ENCODE data around the gene ELP4.

The ELP4 gene

DNA sequence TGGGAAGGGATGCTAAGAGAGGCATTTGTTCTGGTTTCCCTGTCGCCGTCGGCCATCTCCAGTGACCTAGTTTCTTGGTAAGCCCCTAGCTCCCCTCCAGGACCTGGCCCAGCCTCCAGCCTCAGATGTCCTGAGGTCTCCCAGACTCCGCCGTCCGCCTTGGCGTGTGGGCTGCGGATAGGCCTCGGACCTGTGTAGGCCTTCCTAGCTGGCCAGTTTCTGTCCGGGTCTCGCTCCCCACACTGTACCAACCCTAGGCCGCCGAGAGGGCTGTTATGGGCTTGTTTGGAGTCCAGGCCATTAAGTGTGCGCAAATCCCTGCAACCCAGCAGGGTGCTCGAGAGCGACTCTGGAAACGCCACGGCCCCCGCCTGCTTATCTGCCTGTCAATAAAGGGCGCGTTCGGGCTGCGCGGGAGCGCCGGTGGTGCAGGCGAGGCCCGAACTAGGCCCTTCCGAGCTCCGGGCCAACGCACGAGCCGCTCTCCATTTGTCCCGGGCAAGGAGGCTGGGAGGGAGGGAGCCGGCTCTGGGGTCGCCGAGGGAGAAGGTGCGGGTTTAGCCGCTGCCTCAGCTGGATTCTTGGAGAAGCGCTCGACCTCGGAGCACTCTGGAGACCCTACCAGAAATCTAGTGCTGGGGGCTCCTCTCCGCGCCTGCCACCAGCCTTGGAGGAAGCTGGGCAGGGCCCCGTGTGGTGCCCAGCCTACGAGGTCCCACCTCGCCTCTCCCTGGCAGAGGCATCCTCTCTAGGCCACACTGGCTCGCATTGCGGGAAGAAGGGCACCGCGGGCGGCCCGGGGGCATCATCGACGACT is 310.3 kb downstream of the ELP4 start:
- in situ Hi-C loops (cut with MboI; ENCODE audit: low sequenced_read_pairs): no loop called here

- in situ Hi-C loops (cut with MboI; ENCODE audit: low sequenced_read_pairs): no loop called here
Observed at GRCh38 chr11:31820438-31820818, 310.9 kb downstream of the ELP4 start.

- in situ Hi-C loops (cut with MboI; ENCODE audit: low sequenced_read_pairs): no loop called here
Observed at GRCh38 chr11:31821235-31821764, 311.7 kb downstream of the ELP4 start.

GRCh38 chr11:31821766-31822165 is 312.2 kb downstream of the ELP4 start:
- in situ Hi-C loops (cut with MboI; ENCODE audit: low sequenced_read_pairs): no loop called here

DNA sequence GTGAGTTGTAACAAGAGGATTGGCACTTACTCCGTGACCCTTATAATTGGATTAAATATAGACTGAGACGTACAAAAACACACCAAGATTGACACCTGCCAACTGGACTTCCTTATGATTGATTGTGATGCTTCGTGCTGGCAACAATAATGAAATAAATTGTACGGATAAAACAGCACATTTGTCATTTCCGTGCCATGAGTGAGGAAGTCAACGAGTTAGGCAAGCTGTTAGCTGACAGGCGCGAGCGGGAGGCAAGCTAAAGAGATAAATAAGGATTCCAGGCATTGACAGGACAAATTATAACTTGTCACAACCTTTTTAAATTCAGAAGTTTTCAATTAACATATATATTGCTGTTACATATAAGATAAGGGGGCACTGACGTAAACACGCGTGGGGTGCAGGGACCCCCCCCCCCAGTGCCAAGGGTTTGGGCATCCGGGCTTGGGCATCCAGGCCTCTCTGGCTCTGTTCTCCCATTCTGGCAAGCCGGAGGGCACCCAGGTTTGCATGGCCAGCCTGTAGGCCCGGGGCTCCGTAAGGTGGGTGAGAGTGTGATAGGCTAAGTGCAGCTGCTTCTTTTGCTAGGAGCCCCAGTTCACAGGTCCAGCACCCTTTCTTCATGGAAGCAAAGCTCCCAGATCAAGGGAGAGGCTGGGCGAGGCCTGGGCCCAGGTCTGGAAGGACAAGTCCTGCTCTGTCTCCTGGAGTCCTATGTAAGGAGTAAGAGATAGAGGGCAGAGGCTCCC is 312.8 kb downstream of the ELP4 start:
- in situ Hi-C loops (cut with MboI; ENCODE audit: low sequenced_read_pairs): no loop called here

DNA sequence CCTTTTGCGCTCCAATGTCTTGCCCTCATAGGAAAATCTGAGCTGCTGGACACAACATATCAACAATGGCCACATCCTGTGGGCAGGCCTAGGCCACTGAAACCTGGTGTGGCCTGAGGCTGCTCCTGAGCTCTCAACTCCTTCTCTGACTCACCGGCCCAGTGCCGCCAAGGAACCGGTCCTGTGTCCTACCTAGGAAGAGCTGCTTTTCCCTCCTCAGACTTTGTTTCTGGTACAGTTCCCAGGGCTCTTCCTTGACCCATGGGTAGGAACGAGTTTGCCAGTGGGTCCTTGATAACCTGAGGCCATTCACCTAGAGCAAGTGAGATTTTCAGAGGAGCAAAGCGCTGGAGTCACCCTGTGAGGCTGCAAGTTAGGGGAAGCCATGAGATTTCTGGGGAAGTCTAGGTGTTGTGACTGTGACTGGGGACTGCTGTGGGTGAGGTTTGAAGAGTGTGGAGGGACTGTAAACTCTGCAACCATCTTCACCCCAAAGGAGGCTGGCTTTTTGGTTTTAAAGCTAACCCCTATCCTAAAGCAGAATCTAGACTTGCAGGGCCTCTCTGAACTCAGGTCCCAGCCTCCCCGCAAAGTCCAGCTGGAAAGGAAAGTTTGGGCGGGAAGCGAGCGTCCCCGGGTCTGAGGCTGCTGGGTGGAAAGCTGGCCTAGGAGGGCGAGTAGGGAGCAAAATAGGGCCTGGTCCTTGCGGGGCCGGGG is 313.5 kb downstream of the ELP4 start:
- in situ Hi-C loops (cut with MboI; ENCODE audit: low sequenced_read_pairs): no loop called here

- in situ Hi-C loops (cut with MboI; ENCODE audit: low sequenced_read_pairs): no loop called here
Observed at GRCh38 chr11:31823644-31824331, 314.2 kb downstream of the ELP4 start.

- in situ Hi-C loops (cut with MboI; ENCODE audit: low sequenced_read_pairs): no loop called here
Observed at GRCh38 chr11:31824332-31824878, 314.8 kb downstream of the ELP4 start.

DNA sequence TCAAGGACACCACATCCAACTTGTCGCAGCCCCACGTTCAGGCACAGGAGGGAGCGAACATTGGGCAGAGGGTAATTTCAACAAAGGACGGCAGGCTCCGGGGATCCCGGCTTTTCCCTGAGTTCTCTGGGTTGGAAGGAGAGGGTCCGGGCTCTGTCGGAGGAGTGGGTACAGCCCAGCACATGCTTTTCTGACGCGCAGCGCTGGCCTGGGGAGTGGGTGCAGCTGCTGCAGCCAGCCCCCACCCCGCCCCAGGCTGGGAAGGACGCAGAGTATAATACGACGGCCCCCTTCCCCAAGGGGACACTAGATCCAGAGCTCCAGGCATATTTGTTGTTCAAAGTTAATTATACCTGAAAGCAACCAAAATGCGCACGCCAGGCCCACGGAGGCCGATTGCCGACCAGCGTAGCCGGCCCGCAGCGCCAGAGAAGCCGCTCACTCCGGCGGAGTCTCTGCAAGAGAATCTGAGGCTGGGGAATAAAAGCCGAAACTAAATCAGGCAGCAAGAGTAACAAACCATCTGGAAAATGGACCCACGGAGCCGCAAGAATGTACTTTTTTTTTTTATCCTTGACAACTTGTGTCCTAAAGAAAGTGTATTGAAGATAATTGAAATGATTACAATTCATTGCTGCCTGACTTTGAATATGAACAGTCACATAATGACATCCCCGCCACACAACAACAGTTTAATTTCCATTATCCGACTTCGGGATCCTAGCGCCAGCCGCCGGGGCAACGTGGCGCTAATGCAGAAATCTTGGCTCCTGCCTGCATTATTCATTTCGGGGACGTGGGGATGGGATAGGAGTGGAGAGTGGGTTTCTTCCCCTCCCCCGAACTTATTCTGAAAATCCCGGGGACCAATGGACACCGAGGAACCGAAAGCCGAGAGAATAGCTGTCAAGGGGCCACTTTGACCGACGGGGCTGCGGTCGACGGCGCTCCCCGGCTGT is 315.6 kb downstream of the ELP4 start:
- in situ Hi-C loops (cut with MboI; ENCODE audit: low sequenced_read_pairs): no loop called here

GRCh38 chr11:31825838-31826484 is 316.4 kb downstream of the ELP4 start:
- in situ Hi-C loops (cut with MboI; ENCODE audit: low sequenced_read_pairs): no loop called here

DNA sequence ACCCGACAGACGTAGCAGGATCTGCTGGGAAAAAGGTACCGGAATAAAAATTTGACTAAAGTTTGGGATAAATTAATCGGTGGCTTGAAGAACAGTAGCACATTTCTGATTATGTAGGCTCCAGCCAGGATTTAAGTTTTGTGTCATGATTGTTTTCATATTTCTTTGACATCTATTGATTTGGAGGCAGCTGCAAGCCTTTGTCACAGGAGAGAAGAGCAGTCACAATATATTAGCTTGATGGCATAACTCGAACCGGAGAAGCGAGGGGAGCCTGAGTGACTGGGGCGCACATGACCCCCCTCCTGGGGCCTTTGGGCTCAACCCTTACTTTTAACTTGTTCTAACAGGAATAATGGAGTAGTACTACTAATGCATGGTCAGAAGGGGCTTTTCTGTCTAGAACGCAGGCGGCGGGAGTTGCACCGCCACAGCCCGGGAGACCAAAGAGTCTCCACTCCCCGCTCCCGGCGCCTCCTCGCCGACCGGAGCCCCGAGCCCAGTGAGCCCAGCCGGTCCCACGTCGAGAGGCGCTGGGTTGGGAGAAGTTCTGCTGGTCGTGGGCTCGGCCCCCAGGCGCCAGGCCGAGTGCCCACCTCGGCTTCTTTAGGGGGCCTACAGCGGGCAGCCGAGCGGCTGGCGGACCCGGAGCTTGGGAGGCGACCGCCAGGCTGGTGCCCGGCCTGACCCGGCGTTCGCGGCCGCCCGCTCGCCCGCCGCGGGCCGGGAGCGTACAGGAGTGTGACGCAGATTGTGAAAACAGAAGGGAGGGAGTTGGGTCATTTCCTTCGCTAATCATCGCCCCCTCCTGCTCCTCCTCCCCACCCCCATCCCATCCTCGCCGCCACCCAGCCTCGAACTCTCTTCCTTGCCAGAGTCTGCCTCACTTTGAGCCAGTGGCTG is 317.2 kb downstream of the ELP4 start:
- in situ Hi-C loops (cut with MboI; ENCODE audit: low sequenced_read_pairs): no loop called here

- in situ Hi-C loops (cut with MboI; ENCODE audit: low sequenced_read_pairs): no loop called here
Observed at GRCh38 chr11:31827455-31828206, 318.1 kb downstream of the ELP4 start.

GRCh38 chr11:31828217-31828616 is 318.6 kb downstream of the ELP4 start:
- in situ Hi-C loops (cut with MboI; ENCODE audit: low sequenced_read_pairs): no loop called here

GRCh38 chr11:31830406-31830805 is 320.8 kb downstream of the ELP4 start:
- in situ Hi-C loops (cut with MboI; ENCODE audit: low sequenced_read_pairs): no loop called here

DNA sequence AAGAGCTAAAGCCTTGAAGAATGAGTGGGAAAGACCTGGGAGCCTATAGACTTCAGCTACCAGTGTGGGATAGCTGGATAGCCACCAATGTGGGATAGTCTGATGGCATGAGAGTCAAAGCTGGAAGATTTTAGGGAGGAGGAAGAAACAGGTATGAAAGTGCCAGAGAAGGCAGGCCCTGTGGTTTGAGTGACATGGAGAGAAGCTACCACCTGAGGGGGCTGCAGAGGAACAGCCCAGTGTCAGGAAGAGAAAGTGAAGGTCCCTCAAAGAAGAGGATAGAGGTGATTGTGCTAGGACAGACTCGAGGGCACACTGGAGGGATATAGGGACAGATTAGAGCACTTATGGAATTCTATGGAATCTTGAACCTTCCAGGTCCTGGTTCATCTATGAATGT is 324.7 kb downstream of the ELP4 start:
- in situ Hi-C loops (cut with MboI; ENCODE audit: low sequenced_read_pairs): no loop called here
